MM.1S (cell line): Measurements from ENCODE around the gene LRRC4C.

Experiments
- DNase-seq: peaks from one replicate; pipeline ENCODE4 v3.0.0-alpha.2; 2015
- H2AFZ ChIP-seq: fragments of 300-600 bp; sonication (generic); 2 replicates; pipeline ENCODE4 v1.6.0; 2016; ENCODE audit warnings: antibody characterized with exemption, low read length
- H3F3A ChIP-seq: fragments of 300-600 bp; sonication (generic); 2 replicates; pipeline ENCODE4 v1.6.1; 2016; ENCODE audit warnings: mild to moderate bottlenecking, antibody characterized with exemption, low read length, moderate library complexity, mixed read lengths; ENCODE audit not compliant: insufficient read depth
- H3K27ac ChIP-seq: fragments of 300-600 bp; sonication (generic); 2 replicates; pipeline ENCODE4 v1.5.1; 2016; ENCODE audit warnings: mild to moderate bottlenecking, low read length
- H3K27me3 ChIP-seq: fragments of 300-600 bp; sonication (generic); replicated peaks from 2 replicates; pipeline ENCODE4 v1.6.0; 2016; ENCODE audit warnings: low read length; ENCODE audit not compliant: insufficient read depth
- H3K36me3 ChIP-seq: fragments of 300-600 bp; sonication (generic); replicated peaks from 2 replicates; pipeline ENCODE4 v1.6.1; 2016; ENCODE audit warnings: mild to moderate bottlenecking, low read length, mixed read lengths; ENCODE audit not compliant: insufficient read depth
- H3K4me1 ChIP-seq: fragments of 300-600 bp; sonication (generic); 2 replicates; pipeline ENCODE4 v1.6.1; 2016; ENCODE audit warnings: low read length, mixed read lengths
- H3K4me2 ChIP-seq: fragments of 300-600 bp; sonication (generic); 2 replicates; pipeline ENCODE4 v1.6.0; 2016; ENCODE audit warnings: low read depth, low read length
- H3K4me3 ChIP-seq: fragments of 300-600 bp; sonication (generic); 2 replicates; pipeline ENCODE4 v1.5.1; 2016; ENCODE audit warnings: low read length, mixed read lengths
- H3K79me2 ChIP-seq: fragments of 300-600 bp; sonication (generic); 2 replicates; pipeline ENCODE4 v1.6.1; 2016; ENCODE audit warnings: mixed run types, low read length, mixed read lengths
- H3K9ac ChIP-seq: fragments of 300-600 bp; sonication (generic); 2 replicates; pipeline ENCODE4 v1.6.1; 2016; ENCODE audit warnings: low read length, mixed read lengths
- H3K9me2 ChIP-seq: fragments of 300-600 bp; sonication (generic); replicated peaks from 2 replicates; pipeline ENCODE4 v1.6.1; 2016; ENCODE audit warnings: mild to moderate bottlenecking, low read length, mixed read lengths; ENCODE audit not compliant: insufficient read depth
- H3K9me3 ChIP-seq: fragments of 300-600 bp; sonication (generic); replicated peaks from 2 replicates; pipeline ENCODE4 v1.6.1; 2016; ENCODE audit warnings: mild to moderate bottlenecking, low read length, mixed read lengths; ENCODE audit not compliant: insufficient read depth
- H4K20me1 ChIP-seq: fragments of 300-600 bp; sonication (generic); 2 replicates; pipeline ENCODE4 v1.6.1; 2016; ENCODE audit warnings: mild to moderate bottlenecking, low read length, moderate library complexity, mixed read lengths; ENCODE audit not compliant: insufficient read depth
- CTCF ChIP-seq: fragments of 300-600 bp; sonication (generic); IDR thresholded peaks from 2 replicates; pipeline ENCODE4 v1.5.1; 2016; ENCODE audit warnings: antibody characterized with exemption, low read length, mixed read lengths
- EZH2 ChIP-seq: fragments of 300-600 bp; sonication (generic); optimal IDR thresholded peaks from 2 replicates; pipeline ENCODE3; 2017; ENCODE audit warnings: low read depth, mild to moderate bottlenecking, antibody characterized with exemption, low read length, mixed read lengths
- EZH2phosphoT487 ChIP-seq: fragments of 300-600 bp; sonication (generic); IDR thresholded peaks from 2 replicates; pipeline ENCODE4 v1.6.1; 2018; ENCODE audit warnings: antibody characterized with exemption, low read length

Gene LRRC4C

GRCh38 chr11:41284354-41284753 lies 175.1 kb downstream of the LRRC4C start:
- H3K9ac ChIP-seq: no peak overlapping the region
- H3K9me3 ChIP-seq: no peaks in the 10 kb centered on the region
- TF ChIP-seq CTCF: no peak
- no peak overlapping the region for H3K4me2 ChIP-seq
- no peak overlapping the region for H3K27ac ChIP-seq
- H3K36me3 ChIP-seq: no peaks in the 10 kb centered on the region
- H3K4me3 ChIP-seq: no peak overlapping the region
- H2AFZ ChIP-seq: no peak overlapping the region
- no peaks in the 10 kb centered on the region for H3K27me3 ChIP-seq
- H3K9me2 ChIP-seq: no peaks in the 10 kb centered on the region
- H3F3A ChIP-seq: no peaks in the 10 kb centered on the region
- no peak for DNase-seq
- no peaks in the 10 kb centered on the region for H3K79me2 ChIP-seq
- H4K20me1 ChIP-seq: no peaks in the 10 kb centered on the region
- peaks cover 3% of the 10 kb centered on the region; the same call in 1 of the 2 replicates for H3K4me1 ChIP-seq

- no peaks in the 10 kb centered on the region for H3K9me3 ChIP-seq
- H3K4me3 ChIP-seq: no peak overlapping the region
- no peaks in the 10 kb centered on the region for H4K20me1 ChIP-seq
- H2AFZ ChIP-seq: no peak overlapping the region
- H3K9me2 ChIP-seq: no peaks in the 10 kb centered on the region
- no peak for DNase-seq
- no peaks in the 10 kb centered on the region for H3K36me3 ChIP-seq
- no peak overlapping the region for H3K4me2 ChIP-seq
- no peak overlapping the region for H3K27ac ChIP-seq
- H3K79me2 ChIP-seq: no peaks in the 10 kb centered on the region
- no peaks in the 10 kb centered on the region for H3K27me3 ChIP-seq
- H3K9ac ChIP-seq: no peak overlapping the region
- no peaks in the 10 kb centered on the region for H3K4me1 ChIP-seq
- TF ChIP-seq CTCF (no peak), EZH2phosphoT487 (no peak), EZH2 (no peak)
- H3F3A ChIP-seq: no peaks in the 10 kb centered on the region
Measured at GRCh38 chr11:41283191-41283930, 176.1 kb downstream of the LRRC4C start.

GRCh38 chr11:41282395-41282794 lies 177.1 kb downstream of the LRRC4C start:
- Histone ChIP-seq H4K20me1 (no peaks in the 10 kb centered on the region), H3K79me2 (no peaks in the 10 kb centered on the region), H3K9me2 (no peaks in the 10 kb centered on the region), H2AFZ (no peak overlapping the region), H3K4me3 (no peak overlapping the region), H3F3A (no peaks in the 10 kb centered on the region), H3K4me2 (no peak overlapping the region), H3K4me1 (no peaks in the 10 kb centered on the region), H3K9ac (no peak overlapping the region), H3K27ac (no peak overlapping the region), H3K9me3 (no peaks in the 10 kb centered on the region), H3K36me3 (no peaks in the 10 kb centered on the region), H3K27me3 (no peaks in the 10 kb centered on the region)
- no peak for TF ChIP-seq CTCF
- TF ChIP-seq EZH2phosphoT487: no peak
- no peak for TF ChIP-seq EZH2
- no peak for DNase-seq
